ENCODE results near the gene TMEM63C. TPM values are rescaled to one million over a fixed set of nuclear protein-coding genes. Genes with fewer than 3 reads are reported as not detected.

The TMEM63C gene
- total RNA-seq, 5 donors from 2014 or later (not counting 1 experiment from before 2014, with no cell fraction given), result 0.76 to 2.6 (median 1.3) TPM

DNA sequence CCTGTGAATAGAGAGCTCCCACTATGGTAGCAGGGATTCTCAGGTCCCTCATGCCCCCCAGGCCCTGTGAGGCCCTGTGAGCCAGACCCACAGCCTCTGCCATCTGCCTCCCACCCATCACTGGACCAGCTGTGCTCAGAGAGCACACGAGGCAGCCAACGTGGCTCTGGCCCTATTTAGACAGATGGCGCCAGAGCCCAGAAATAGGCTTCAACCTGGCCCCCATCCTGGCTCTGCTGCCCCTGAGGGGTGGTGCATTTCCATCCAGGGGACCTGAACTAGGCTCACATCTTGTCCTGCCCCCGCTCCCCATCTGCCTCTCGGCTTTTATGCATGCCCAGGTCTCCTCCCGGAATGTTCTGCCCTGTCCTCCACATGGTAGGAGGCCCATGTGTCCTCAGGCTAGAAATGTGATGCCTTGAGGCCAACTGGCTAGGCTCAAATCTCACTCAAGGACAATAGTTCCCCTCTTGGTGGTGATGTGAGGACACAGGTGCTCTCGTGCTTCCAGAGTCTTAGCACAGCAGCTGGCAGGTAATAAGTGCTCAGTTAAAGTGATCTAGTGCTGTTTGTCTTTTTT, 18.9 kb downstream of the TMEM63C start:
- DNase-seq, result no peak
- no peaks in the 10 kb centered on the region for H3K4me1 Mint-ChIP-seq
- no peaks in the 10 kb centered on the region for H3K9me3 Mint-ChIP-seq
- H3K4me1 ChIP-seq (ENCODE audit: control insufficient read depth in 1 of 2, extremely low read depth in 1 of 2, insufficient read depth in 2 of 2, low read length in 2 of 2), result no peaks in the 10 kb centered on the region
- H3K27ac Mint-ChIP-seq, result no peak overlapping the region
- H3K4me3 Mint-ChIP-seq, result no peak overlapping the region
- H3K27ac ChIP-seq (ENCODE audit: low read length), result no peak overlapping the region
- no peaks in the 10 kb centered on the region for H3K36me3 ChIP-seq (ENCODE audit: control insufficient read depth in 2 of 2, extremely low read depth in 1 of 2, insufficient read depth in 1 of 2, low read length in 1 of 2)
- no peaks in the 10 kb centered on the region for H3K36me3 Mint-ChIP-seq
- CTCF ChIA-PET, result no interaction called here
- POLR2A ChIA-PET, result no interaction called here
- H3K4me3 ChIP-seq (ENCODE audit: control insufficient read depth in 1 of 2, extremely low read depth in 1 of 2, low read length in 1 of 2), result no peak overlapping the region
- no peak for ATAC-seq (replicated peaks in 1 of 4)
- H3K27me3 Mint-ChIP-seq, result peaks cover 14 to 31% of the 10 kb centered on the region in 2 donors
- H3K9me3 ChIP-seq, result no peaks in the 10 kb centered on the region
- WGBS (ENCODE audit: insufficient coverage), result 56% methylated on average over 6 of the region's 7 CpGs
- peaks cover 0 to 32% of the 10 kb centered on the region in 2 experiments for H3K27me3 ChIP-seq (replicated peaks in 1 of 2; ENCODE audit: control insufficient read depth in 2 of 2, extremely low read depth in 1 of 2, insufficient read depth in 2 of 2, low read length in 1 of 2)

DNA sequence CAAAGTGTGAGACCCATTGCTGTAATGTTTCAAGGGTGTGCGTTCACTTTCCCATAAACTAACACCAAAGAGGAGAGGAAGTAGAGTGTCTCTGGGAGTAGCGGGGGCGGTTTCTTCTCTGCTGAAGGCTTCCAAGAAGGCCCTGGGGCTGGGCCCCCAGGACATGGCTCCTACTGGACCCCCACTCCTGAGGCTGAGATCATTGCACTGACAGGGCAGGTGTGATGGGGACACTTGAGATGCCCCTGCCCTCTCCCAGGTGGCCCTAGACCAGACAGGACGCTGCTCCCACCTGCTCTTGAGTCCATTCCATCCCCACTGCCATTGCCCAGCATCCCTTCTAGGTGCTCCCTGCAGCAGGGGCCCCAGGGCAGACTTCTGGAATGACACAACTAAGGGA, 20.1 kb downstream of the TMEM63C start:
- WGBS (ENCODE audit: insufficient coverage), result 40% methylated on average over 1 of the region's 4 CpGs
- Histone ChIP-seq H3K36me3 (ENCODE audit: control insufficient read depth in 2 of 2, extremely low read depth in 1 of 2, insufficient read depth in 1 of 2, low read length in 1 of 2) (no peaks in the 10 kb centered on the region), H3K4me1 (ENCODE audit: control insufficient read depth in 1 of 2, extremely low read depth in 1 of 2, insufficient read depth in 2 of 2, low read length in 2 of 2) (no peaks in the 10 kb centered on the region), H3K27ac (ENCODE audit: low read length) (no peak overlapping the region), H3K27me3 (replicated peaks in 1 of 2; ENCODE audit: control insufficient read depth in 2 of 2, extremely low read depth in 1 of 2, insufficient read depth in 2 of 2, low read length in 1 of 2) (peaks cover 0 to 29% of the 10 kb centered on the region in 2 experiments), H3K9me3 (no peaks in the 10 kb centered on the region), H3K4me3 (ENCODE audit: control insufficient read depth in 1 of 2, extremely low read depth in 1 of 2, low read length in 1 of 2) (no peak overlapping the region)
- CTCF ChIA-PET, result no interaction called here
- Mint-ChIP-seq H3K27ac (no peak overlapping the region), H3K36me3 (no peaks in the 10 kb centered on the region), H3K4me3 (no peak overlapping the region), H3K9me3 (no peaks in the 10 kb centered on the region), H3K4me1 (no peaks in the 10 kb centered on the region), H3K27me3 (peaks cover 14 to 31% of the 10 kb centered on the region in 2 donors)
- POLR2A ChIA-PET, result no interaction called here
- DNase-seq, result no peak
- ATAC-seq (replicated peaks in 1 of 4), result no peak

DNA sequence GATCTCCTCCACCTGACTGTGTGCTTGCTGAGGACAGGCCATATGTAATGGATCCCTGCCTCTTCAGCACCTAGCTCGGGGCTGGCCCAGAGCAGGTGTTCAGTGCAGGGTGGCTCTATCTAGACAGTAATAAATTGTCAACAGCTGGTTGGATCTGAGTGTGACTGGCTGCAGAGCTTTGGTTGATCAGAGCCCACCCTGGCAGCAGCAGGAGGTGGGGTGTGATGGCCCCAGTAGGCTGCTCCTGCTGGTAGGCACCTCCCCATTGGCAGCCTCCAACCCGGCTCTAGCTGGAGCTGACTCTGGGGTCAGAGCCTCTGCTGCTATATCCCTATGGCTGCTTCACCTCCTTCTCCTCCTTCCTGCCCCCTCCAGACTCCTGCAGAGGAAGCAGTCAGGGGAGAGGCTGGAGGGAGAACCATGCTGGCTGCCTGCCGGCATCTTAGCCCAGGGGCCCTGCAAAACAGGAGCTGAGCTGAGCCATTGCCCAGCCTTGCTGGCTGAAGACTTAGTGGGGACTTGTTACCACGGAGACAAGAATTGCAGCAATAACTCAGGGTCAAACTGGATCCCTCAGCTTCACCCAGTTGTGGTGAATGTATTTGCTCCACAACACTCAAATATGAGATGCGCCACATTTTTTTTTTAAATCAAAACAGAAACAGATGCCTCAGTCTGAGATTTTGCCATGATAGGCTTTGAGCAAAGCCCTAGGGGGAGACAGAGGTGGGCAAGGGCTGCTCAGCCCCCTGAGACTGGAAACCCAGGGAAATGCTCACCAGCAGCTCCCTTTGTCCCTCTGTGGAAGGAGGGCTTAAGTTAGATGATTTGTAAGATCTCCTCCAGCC, 22.2 kb downstream of the TMEM63C start:
- DNase-seq (no peak), ATAC-seq (replicated peaks in 1 of 4) (no peak)
- no peak overlapping the region for H3K4me3 Mint-ChIP-seq
- H3K9me3 ChIP-seq, result no peaks in the 10 kb centered on the region
- H3K4me1 Mint-ChIP-seq, result no peaks in the 10 kb centered on the region
- peaks cover 21 to 31% of the 10 kb centered on the region in 2 donors for H3K27me3 Mint-ChIP-seq
- POLR2A ChIA-PET, result no interaction called here
- CTCF ChIA-PET, result no interaction called here
- H3K4me3 ChIP-seq (ENCODE audit: control insufficient read depth in 1 of 2, extremely low read depth in 1 of 2, low read length in 1 of 2), result no peak overlapping the region
- H3K9me3 Mint-ChIP-seq, result peaks cover 0 to 2% (median 0%) of the 10 kb centered on the region in 3 donors
- no peaks in the 10 kb centered on the region for H3K36me3 ChIP-seq (ENCODE audit: control insufficient read depth in 2 of 2, extremely low read depth in 1 of 2, insufficient read depth in 1 of 2, low read length in 1 of 2)
- H3K27ac Mint-ChIP-seq, result no peak overlapping the region
- no peak overlapping the region for H3K27ac ChIP-seq (ENCODE audit: low read length)
- WGBS (ENCODE audit: insufficient coverage), result 80% methylated on average over 1 of the region's 5 CpGs
- H3K4me1 ChIP-seq (ENCODE audit: control insufficient read depth in 1 of 2, extremely low read depth in 1 of 2, insufficient read depth in 2 of 2, low read length in 2 of 2), result no peaks in the 10 kb centered on the region
- H3K36me3 Mint-ChIP-seq, result no peaks in the 10 kb centered on the region
- peaks cover 0 to 26% of the 10 kb centered on the region in 2 experiments for H3K27me3 ChIP-seq (replicated peaks in 1 of 2; ENCODE audit: control insufficient read depth in 2 of 2, extremely low read depth in 1 of 2, insufficient read depth in 2 of 2, low read length in 1 of 2)

DNA sequence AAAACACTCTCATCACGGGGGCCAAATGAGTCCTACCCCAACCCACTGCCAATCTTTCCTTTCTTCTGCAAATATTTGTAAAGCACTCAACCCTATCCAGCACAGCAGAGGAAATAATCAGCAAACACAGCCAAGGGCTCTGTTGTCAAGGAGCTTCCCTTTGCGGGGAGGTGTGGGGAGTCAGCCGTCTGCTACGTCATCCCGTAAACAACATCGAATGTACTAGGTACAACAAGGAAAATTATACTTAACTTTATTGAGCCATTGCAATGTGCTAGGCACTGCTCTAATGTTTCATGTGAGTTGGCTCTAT, 22.8 kb downstream of the TMEM63C start:
- Mint-ChIP-seq H3K9me3 (peaks cover 0 to 3% (median 0%) of the 10 kb centered on the region in 3 donors), H3K4me1 (no peaks in the 10 kb centered on the region), H3K27me3 (peaks cover 21 to 28% of the 10 kb centered on the region in 2 donors), H3K4me3 (no peak overlapping the region), H3K36me3 (no peaks in the 10 kb centered on the region), H3K27ac (no peak overlapping the region)
- CTCF ChIA-PET, result no interaction called here
- no peak overlapping the region for H3K27ac ChIP-seq (ENCODE audit: low read length)
- H3K4me1 ChIP-seq (ENCODE audit: control insufficient read depth in 1 of 2, extremely low read depth in 1 of 2, insufficient read depth in 2 of 2, low read length in 2 of 2), result no peaks in the 10 kb centered on the region
- no peaks in the 10 kb centered on the region for H3K36me3 ChIP-seq (ENCODE audit: control insufficient read depth in 2 of 2, extremely low read depth in 1 of 2, insufficient read depth in 1 of 2, low read length in 1 of 2)
- ATAC-seq (replicated peaks in 1 of 4), result no peak
- no peaks in the 10 kb centered on the region for H3K9me3 ChIP-seq
- H3K27me3 ChIP-seq (replicated peaks in 1 of 2; ENCODE audit: control insufficient read depth in 2 of 2, extremely low read depth in 1 of 2, insufficient read depth in 2 of 2, low read length in 1 of 2), result peaks cover 0 to 23% of the 10 kb centered on the region in 2 experiments
- H3K4me3 ChIP-seq (ENCODE audit: control insufficient read depth in 1 of 2, extremely low read depth in 1 of 2, low read length in 1 of 2), result no peak overlapping the region
- WGBS (ENCODE audit: insufficient coverage), result no CpG with 5 or more reads among the region's 6 CpGs
- DNase-seq, result no peak
- POLR2A ChIA-PET, result no interaction called here

DNA sequence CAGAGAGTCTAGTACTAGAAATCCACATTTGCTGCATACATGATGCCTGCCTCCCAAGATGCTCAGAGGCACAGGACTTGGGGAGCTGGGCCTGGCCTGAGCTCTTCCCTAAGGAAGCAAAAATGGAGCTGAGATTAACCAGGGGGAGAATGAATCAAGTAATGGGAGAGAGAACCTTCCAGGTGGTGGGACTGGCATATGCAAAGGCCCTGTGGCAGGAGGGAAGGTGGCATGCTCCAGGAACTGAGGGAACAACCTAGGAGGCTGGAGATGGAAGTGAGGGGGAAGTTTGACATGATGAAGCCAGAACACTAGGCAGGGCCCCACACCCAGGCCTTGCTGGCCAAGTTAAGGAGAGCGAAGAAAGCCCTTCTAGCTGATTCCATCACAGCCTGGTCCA, 23.3 kb downstream of the TMEM63C start:
- DNase-seq (no peak), ATAC-seq (replicated peaks in 1 of 4) (no peak)
- H3K4me3 Mint-ChIP-seq, result no peak overlapping the region
- peaks cover 0 to 3% (median 0%) of the 10 kb centered on the region in 3 donors for H3K9me3 Mint-ChIP-seq
- ChIA-PET CTCF (no interaction called here), POLR2A (no interaction called here)
- H3K4me1 Mint-ChIP-seq, result no peaks in the 10 kb centered on the region
- peaks cover 21 to 24% of the 10 kb centered on the region in 2 donors for H3K27me3 Mint-ChIP-seq
- Histone ChIP-seq H3K4me3 (ENCODE audit: control insufficient read depth in 1 of 2, extremely low read depth in 1 of 2, low read length in 1 of 2) (no peak overlapping the region), H3K36me3 (ENCODE audit: control insufficient read depth in 2 of 2, extremely low read depth in 1 of 2, insufficient read depth in 1 of 2, low read length in 1 of 2) (no peaks in the 10 kb centered on the region), H3K27me3 (replicated peaks in 1 of 2; ENCODE audit: control insufficient read depth in 2 of 2, extremely low read depth in 1 of 2, insufficient read depth in 2 of 2, low read length in 1 of 2) (peaks cover 0 to 23% of the 10 kb centered on the region in 2 experiments), H3K27ac (ENCODE audit: low read length) (no peak overlapping the region), H3K4me1 (ENCODE audit: control insufficient read depth in 1 of 2, extremely low read depth in 1 of 2, insufficient read depth in 2 of 2, low read length in 2 of 2) (no peaks in the 10 kb centered on the region), H3K9me3 (no peaks in the 10 kb centered on the region)
- H3K36me3 Mint-ChIP-seq, result no peaks in the 10 kb centered on the region
- 57% methylated on average over 1 of the region's 1 CpG for WGBS (ENCODE audit: insufficient coverage)
- H3K27ac Mint-ChIP-seq, result no peak overlapping the region

DNA sequence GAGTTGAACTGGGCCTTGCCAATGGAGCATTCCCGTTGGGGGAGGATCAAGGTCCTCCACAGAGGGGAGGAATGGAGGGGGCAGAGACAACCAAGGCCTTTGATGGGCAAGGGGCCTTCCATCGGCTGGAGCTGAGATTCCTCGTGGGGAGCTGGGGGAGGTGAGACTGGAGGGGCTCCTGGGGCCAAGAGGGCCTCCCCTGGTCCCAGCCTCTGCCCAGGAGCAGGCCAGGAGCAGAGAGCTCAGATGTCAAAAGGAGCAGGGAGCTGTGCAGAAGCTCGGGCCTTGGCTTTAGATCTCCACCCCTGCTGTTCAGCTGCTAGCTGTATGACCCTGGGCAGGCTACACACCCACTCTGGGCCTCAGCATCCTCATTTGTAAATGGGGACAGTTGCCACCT, 24.0 kb downstream of the TMEM63C start:
- Histone ChIP-seq H3K27ac (ENCODE audit: low read length) (no peak overlapping the region), H3K4me1 (ENCODE audit: control insufficient read depth in 1 of 2, extremely low read depth in 1 of 2, insufficient read depth in 2 of 2, low read length in 2 of 2) (no peaks in the 10 kb centered on the region), H3K36me3 (ENCODE audit: control insufficient read depth in 2 of 2, extremely low read depth in 1 of 2, insufficient read depth in 1 of 2, low read length in 1 of 2) (no peaks in the 10 kb centered on the region), H3K27me3 (replicated peaks in 1 of 2; ENCODE audit: control insufficient read depth in 2 of 2, extremely low read depth in 1 of 2, insufficient read depth in 2 of 2, low read length in 1 of 2) (peaks cover 0 to 20% of the 10 kb centered on the region in 2 experiments), H3K4me3 (ENCODE audit: control insufficient read depth in 1 of 2, extremely low read depth in 1 of 2, low read length in 1 of 2) (no peak overlapping the region), H3K9me3 (no peaks in the 10 kb centered on the region)
- no peak overlapping the region for H3K27ac Mint-ChIP-seq
- no peaks in the 10 kb centered on the region for H3K36me3 Mint-ChIP-seq
- H3K9me3 Mint-ChIP-seq, result peaks cover 0 to 3% (median 0%) of the 10 kb centered on the region in 3 donors
- DNase-seq, result no peak
- no peak for ATAC-seq (replicated peaks in 1 of 4)
- H3K27me3 Mint-ChIP-seq, result peaks cover 20 to 21% of the 10 kb centered on the region in 2 donors
- WGBS (ENCODE audit: insufficient coverage), result 61% methylated on average over 4 of the region's 4 CpGs
- no peaks in the 10 kb centered on the region for H3K4me1 Mint-ChIP-seq
- CTCF ChIA-PET, result no interaction called here
- no peak overlapping the region for H3K4me3 Mint-ChIP-seq
- POLR2A ChIA-PET, result no interaction called here

Data from T-cell (primary cell).